Measurements from ENCODE around the gene SPARC. TPM values are rescaled to one million over a fixed set of nuclear protein-coding genes. Genes with fewer than 3 reads are reported as not detected.

Gene SPARC
- polyA plus RNA-seq, 1 donor (not counting 4 experiments of a cell fraction or from before 2014, with no cell fraction given), result 397 TPM

GRCh38 chr5:151707567-151707966 is 20.9 kb upstream of the SPARC start:
- no peaks in the 10 kb centered on the region for H3K27me3 ChIP-seq (ENCODE audit: control insufficient read depth, extremely low read depth, insufficient read depth, low read length)
- H3K79me2 ChIP-seq (ENCODE audit: control insufficient read depth, insufficient read depth, low read length), result no peaks in the 10 kb centered on the region
- H3K4me1 ChIP-seq (ENCODE audit: control insufficient read depth, extremely low read depth, insufficient read depth, low read length), result no peaks in the 10 kb centered on the region
- no peaks in the 10 kb centered on the region for H3K9me1 ChIP-seq (ENCODE audit: control insufficient read depth, extremely low read depth, insufficient read depth, low read length)
- no peak overlapping the region for H2AFZ ChIP-seq (ENCODE audit: control insufficient read depth, low read length)
- no peak overlapping the region for H3K4me3 ChIP-seq (ENCODE audit: control insufficient read depth in 2 of 3, extremely low read depth in 1 of 3, insufficient read depth in 2 of 3, low read depth in 1 of 3, low read length in 3 of 3)
- no peak overlapping the region for H3K4me2 ChIP-seq (ENCODE audit: control insufficient read depth, extremely low read depth, insufficient read depth, low read depth, low read length)
- no peak for TF ChIP-seq CTCF (optimal IDR thresholded peaks at IDR 0.05 in 1 of 3, IDR thresholded peaks at IDR 0.05 in 1 of 3, conservative IDR thresholded peaks at IDR 0.05 in 1 of 3; ENCODE audit: extremely low read depth in 1 of 3, insufficient read depth in 2 of 3, low read length in 3 of 3)
- TF ChIP-seq EZH2 (IDR thresholded peaks at IDR 0.05; ENCODE audit: low read length), result no peak
- no peak overlapping the region for H3K9ac ChIP-seq (ENCODE audit: control insufficient read depth, extremely low read depth, insufficient read depth, low read length)
- no peaks in the 10 kb centered on the region for H4K20me1 ChIP-seq (ENCODE audit: control insufficient read depth, extremely low read depth, insufficient read depth, low read length)
- no peak overlapping the region for H3K27ac ChIP-seq (ENCODE audit: control insufficient read depth, insufficient read depth, low read length)
- FAIRE-seq (no peak), DNase-seq (ENCODE audit: low read depth, low spot score) (no peak)
- dilution Hi-C loops (cut with MboI; ENCODE audit: extremely low pct_ligation_motif_present, low sequenced_read_pairs), result no loop called here
- no peaks in the 10 kb centered on the region for H3K36me3 ChIP-seq (ENCODE audit: control insufficient read depth in 2 of 2, extremely low read depth in 1 of 2, insufficient read depth in 2 of 2, low read length in 2 of 2)
- peaks cover 2% of the 10 kb centered on the region for H3K9me3 ChIP-seq (ENCODE audit: control insufficient read depth, low read depth, low read length)

GRCh38 chr5:151706906-151707305 is 20.2 kb upstream of the SPARC start:
- Histone ChIP-seq H3K9me1 (ENCODE audit: control insufficient read depth, extremely low read depth, insufficient read depth, low read length) (no peaks in the 10 kb centered on the region), H3K4me1 (ENCODE audit: control insufficient read depth, extremely low read depth, insufficient read depth, low read length) (no peaks in the 10 kb centered on the region), H3K9me3 (ENCODE audit: control insufficient read depth, low read depth, low read length) (peaks cover 2% of the 10 kb centered on the region), H3K27ac (ENCODE audit: control insufficient read depth, insufficient read depth, low read length) (no peak overlapping the region), H3K4me3 (ENCODE audit: control insufficient read depth in 2 of 3, extremely low read depth in 1 of 3, insufficient read depth in 2 of 3, low read depth in 1 of 3, low read length in 3 of 3) (no peak overlapping the region), H2AFZ (ENCODE audit: control insufficient read depth, low read length) (no peak overlapping the region), H4K20me1 (ENCODE audit: control insufficient read depth, extremely low read depth, insufficient read depth, low read length) (no peaks in the 10 kb centered on the region), H3K9ac (ENCODE audit: control insufficient read depth, extremely low read depth, insufficient read depth, low read length) (no peak overlapping the region), H3K27me3 (ENCODE audit: control insufficient read depth, extremely low read depth, insufficient read depth, low read length) (no peaks in the 10 kb centered on the region), H3K79me2 (ENCODE audit: control insufficient read depth, insufficient read depth, low read length) (no peaks in the 10 kb centered on the region), H3K4me2 (ENCODE audit: control insufficient read depth, extremely low read depth, insufficient read depth, low read depth, low read length) (no peak overlapping the region), H3K36me3 (ENCODE audit: control insufficient read depth in 2 of 2, extremely low read depth in 1 of 2, insufficient read depth in 2 of 2, low read length in 2 of 2) (no peaks in the 10 kb centered on the region)
- peak; percentile 63 for DNase-seq (ENCODE audit: low read depth, low spot score)
- no peak for FAIRE-seq
- TF ChIP-seq CTCF (optimal IDR thresholded peaks at IDR 0.05 in 1 of 3, IDR thresholded peaks at IDR 0.05 in 1 of 3, conservative IDR thresholded peaks at IDR 0.05 in 1 of 3; ENCODE audit: extremely low read depth in 1 of 3, insufficient read depth in 2 of 3, low read length in 3 of 3) (no peak), EZH2 (IDR thresholded peaks at IDR 0.05; ENCODE audit: low read length) (no peak)
- dilution Hi-C loops (cut with MboI; ENCODE audit: extremely low pct_ligation_motif_present, low sequenced_read_pairs), result no loop called here

Data from keratinocyte (primary cell).